Trophoblast cell (in vitro differentiated cells and primary cell): Measurements from ENCODE around the gene CEP78.
A peak's percentile ranks its signal among the peaks of the same experiment; 100 is the strongest.

Experiments
- DNase-seq, 2 donors: peaks; one replicate each; pipeline ENCODE4 v3.0.0-alpha.2; 2016
- H2AFZ ChIP-seq: 2 replicates; pipeline ENCODE4 v1.6.1; 2013; ENCODE audit warnings: low read length, moderate library complexity, mild to moderate bottlenecking; ENCODE audit not compliant: insufficient read depth, poor library complexity
- H2AK5ac ChIP-seq: 2 replicates; pipeline ENCODE4 v1.6.1; 2013; ENCODE audit warnings: mild to moderate bottlenecking, low read length
- H2BK120ac ChIP-seq: 2 replicates; pipeline ENCODE4 v1.6.1; 2013; ENCODE audit warnings: low read length, mild to moderate bottlenecking, moderate library complexity; ENCODE audit not compliant: insufficient read depth, poor library complexity
- H2BK12ac ChIP-seq: 2 replicates; pipeline ENCODE4 v1.6.1; 2013; ENCODE audit warnings: mild to moderate bottlenecking, low read length, moderate library complexity
- H2BK5ac ChIP-seq: 2 replicates; pipeline ENCODE4 v1.6.1; 2013; ENCODE audit warnings: low read length, low read depth, moderate library complexity, mild to moderate bottlenecking; ENCODE audit not compliant: poor library complexity
- H3K14ac ChIP-seq: 2 replicates; pipeline ENCODE4 v1.6.1; 2013; ENCODE audit warnings: mild to moderate bottlenecking, low read length
- H3K18ac ChIP-seq: 2 replicates; pipeline ENCODE4 v1.6.1; 2013; ENCODE audit warnings: mild to moderate bottlenecking, low read length
- H3K23ac ChIP-seq: 2 replicates; pipeline ENCODE4 v1.6.1; 2013; ENCODE audit warnings: low read length
- H3K27ac ChIP-seq: 2 replicates; pipeline ENCODE4 v1.5.1; 2013; ENCODE audit warnings: low read depth, mild to moderate bottlenecking, inconsistent platforms, low read length, moderate library complexity
- H3K27me3 ChIP-seq: 2 replicates; pipeline ENCODE4 v1.6.1; 2013; ENCODE audit warnings: inconsistent platforms, mild to moderate bottlenecking, low read length, moderate library complexity; ENCODE audit not compliant: insufficient read depth
- H3K36me3 ChIP-seq, 2 experiments: 1 replicate in 1 of 2; 2 replicates in 1 of 2; pipeline ENCODE4 v1.6.1; 2013; ENCODE audit warnings: low read length in 2 of 2, mild to moderate bottlenecking in 2 of 2, moderate library complexity in 1 of 2; ENCODE audit not compliant: insufficient read depth in 2 of 2, control insufficient read depth in 1 of 2
- H3K4ac ChIP-seq: 2 replicates; pipeline ENCODE4 v1.6.1; 2013; ENCODE audit warnings: low read depth, mild to moderate bottlenecking, low read length, moderate library complexity
- H3K4me1 ChIP-seq, 2 experiments: 1 replicate in 1 of 2; 2 replicates in 1 of 2; pipeline ENCODE4 v1.6.1; 2013; ENCODE audit warnings: low read length in 2 of 2, mild to moderate bottlenecking in 2 of 2, moderate library complexity in 1 of 2; ENCODE audit not compliant: insufficient read depth in 2 of 2, control insufficient read depth in 1 of 2
- H3K4me2 ChIP-seq: 2 replicates; pipeline ENCODE4 v1.6.1; 2013; ENCODE audit warnings: inconsistent platforms, mild to moderate bottlenecking, low read length, moderate library complexity
- H3K4me3 ChIP-seq: 2 replicates; pipeline ENCODE4 v1.5.1; 2013; ENCODE audit warnings: mild to moderate bottlenecking, low read depth, low read length, inconsistent platforms
- H3K79me1 ChIP-seq: one replicate; pipeline ENCODE4 v1.6.1; 2013; ENCODE audit warnings: low read length
- H3K79me2 ChIP-seq: 2 replicates; pipeline ENCODE4 v1.6.1; 2013; ENCODE audit warnings: low read length, mild to moderate bottlenecking; ENCODE audit not compliant: control insufficient read depth, insufficient read depth, poor library complexity
- H3K9ac ChIP-seq: 2 replicates; pipeline ENCODE4 v1.6.1; 2013; ENCODE audit warnings: mild to moderate bottlenecking, low read length
- H3K9me3 ChIP-seq: 2 replicates; pipeline ENCODE4 v1.6.1; 2013; ENCODE audit warnings: low read depth, mild to moderate bottlenecking, control low read depth, inconsistent platforms, low read length; ENCODE audit not compliant: insufficient read depth
- H4K12ac ChIP-seq: 2 replicates; pipeline ENCODE4 v1.6.1; 2013; ENCODE audit warnings: low read depth, mild to moderate bottlenecking, low read length, moderate library complexity
- H4K8ac ChIP-seq: 2 replicates; pipeline ENCODE4 v1.6.1; 2013; ENCODE audit warnings: low read depth, mild to moderate bottlenecking, low read length, moderate library complexity
- H4K91ac ChIP-seq: one replicate; pipeline ENCODE4 v1.6.1; 2013; ENCODE audit warnings: low read depth, mild to moderate bottlenecking, low read length, moderate library complexity
- WGBS: extraction: QIAGEN DNeasy Blood & Tissue Kit; methylation state at CpG from one replicate; pipeline ENCODE4 v1.1.7; 2013; ENCODE audit warnings: missing lambda C conversion rate; ENCODE audit not compliant: insufficient read length, insufficient coverage; ENCODE audit errors: extremely low coverage; 5-methylcytosine and 5-hydroxymethylcytosine counted together

CEP78 gene

DNA sequence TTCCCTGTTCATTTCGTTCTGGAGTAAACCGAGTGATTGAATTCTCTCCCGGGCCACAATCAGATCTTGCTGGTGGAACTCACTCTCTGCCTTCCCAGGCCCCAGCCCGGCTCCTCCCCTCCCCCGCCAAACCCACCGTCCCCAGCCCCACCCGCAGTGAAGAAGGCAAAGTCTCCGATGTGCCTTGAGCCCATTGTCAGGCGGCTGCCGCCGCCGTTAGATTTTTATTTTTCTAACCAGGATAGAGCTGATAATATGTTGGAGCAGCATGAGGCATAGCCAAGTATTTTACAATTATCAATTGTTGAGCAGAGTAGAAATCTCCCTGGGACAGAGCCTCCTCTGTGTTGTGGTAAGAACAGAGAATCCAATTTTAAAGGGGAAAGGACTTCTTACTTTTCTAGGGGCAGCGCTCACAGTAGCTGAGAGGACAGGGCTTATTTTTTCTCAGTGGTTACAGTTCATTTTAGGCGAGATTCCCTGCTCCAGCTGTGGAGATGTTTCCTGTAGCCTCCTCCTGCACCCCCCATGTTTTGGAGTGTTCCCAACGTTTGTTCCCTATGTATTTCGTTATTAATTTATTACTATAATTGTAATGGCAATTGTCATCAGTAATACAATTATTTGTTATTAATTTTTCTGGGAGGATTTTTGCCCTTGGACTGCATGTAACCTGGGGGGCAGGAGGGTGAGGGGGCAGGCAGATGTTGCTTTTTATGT, 62.3 kb downstream of the CEP78 start:
- no peak overlapping the region for H3K14ac ChIP-seq
- no peak overlapping the region for H2BK120ac ChIP-seq
- no peak overlapping the region for H3K4me3 ChIP-seq
- H3K79me2 ChIP-seq: peaks cover 8% of the 10 kb centered on the region
- no peak overlapping the region for H2BK12ac ChIP-seq
- H3K79me1 ChIP-seq: peaks cover 12% of the 10 kb centered on the region
- H3K36me3 ChIP-seq: no peaks in the 10 kb centered on the region
- H3K27me3 ChIP-seq: no peaks in the 10 kb centered on the region
- no peaks in the 10 kb centered on the region for H3K9me3 ChIP-seq
- no peak overlapping the region for H4K8ac ChIP-seq
- H3K18ac ChIP-seq: no peak overlapping the region
- H2AFZ ChIP-seq: no peak overlapping the region
- H4K91ac ChIP-seq: no peak overlapping the region
- no peak for DNase-seq
- peak overlapping the region; percentile 99 for H3K4me2 ChIP-seq
- H3K23ac ChIP-seq: no peak overlapping the region
- H2BK5ac ChIP-seq: no peak overlapping the region
- H3K9ac ChIP-seq: no peak overlapping the region
- peaks cover 0 to 9% of the 10 kb centered on the region in 2 experiments for H3K4me1 ChIP-seq
- WGBS: no CpG with 5 or more reads among the region's 16 CpGs
- H3K4ac ChIP-seq: no peak overlapping the region
- H4K12ac ChIP-seq: no peak overlapping the region
- no peak overlapping the region for H2AK5ac ChIP-seq
- H3K27ac ChIP-seq: no peak overlapping the region

DNA sequence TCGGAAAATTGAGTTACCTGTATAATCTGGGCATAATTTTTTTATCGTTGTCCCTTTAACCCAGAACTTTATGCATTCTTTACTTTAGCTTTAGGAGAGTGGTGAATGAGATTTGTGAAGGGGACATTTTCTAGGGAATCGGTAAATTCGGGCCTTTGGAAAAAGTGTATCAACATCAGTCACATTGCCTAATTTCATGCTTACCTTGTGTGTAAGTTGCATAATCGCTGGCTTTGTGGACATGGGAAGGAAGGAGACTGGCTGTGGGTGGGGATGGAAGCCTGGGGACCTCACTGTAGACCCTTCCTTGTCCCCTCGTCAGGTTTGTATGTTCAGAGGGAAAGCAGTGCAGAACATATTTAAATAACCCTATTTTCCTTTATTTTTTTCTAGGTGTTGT, 64.3 kb downstream of the CEP78 start:
- peaks cover 2% of the 10 kb centered on the region in 2 experiments for H3K36me3 ChIP-seq

DNA sequence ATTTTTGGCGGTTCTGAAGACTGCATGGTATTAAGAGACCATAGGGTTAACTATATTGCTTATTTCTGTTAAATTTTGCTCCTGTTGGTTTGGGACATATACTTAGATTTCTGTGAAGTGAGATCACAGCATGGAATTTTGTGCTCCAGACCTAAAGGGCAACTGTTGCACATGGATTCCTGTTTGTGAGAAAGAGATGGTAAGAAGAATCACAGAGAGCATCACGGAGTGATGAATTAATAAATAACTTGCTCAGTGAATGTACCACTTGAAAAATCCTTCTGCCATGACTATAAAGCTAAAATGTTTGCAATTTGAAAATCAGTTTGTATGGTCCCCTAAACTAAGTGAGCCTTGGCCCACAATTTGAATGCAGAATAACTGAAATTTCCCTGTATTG, 65.6 kb downstream of the CEP78 start:
- H3K4me3 ChIP-seq: no peak overlapping the region
- H3K27ac ChIP-seq: no peak overlapping the region
- no peak overlapping the region for H3K18ac ChIP-seq
- H2AK5ac ChIP-seq: no peak overlapping the region
- H3K9ac ChIP-seq: no peak overlapping the region
- H3K36me3 ChIP-seq: peaks cover 6 to 9% of the 10 kb centered on the region in 2 experiments
- H4K91ac ChIP-seq: no peak overlapping the region
- H3K79me2 ChIP-seq: peaks cover 8% of the 10 kb centered on the region
- no peak overlapping the region for H3K4ac ChIP-seq
- no peak overlapping the region for H3K23ac ChIP-seq
- H3K27me3 ChIP-seq: no peaks in the 10 kb centered on the region
- no peak overlapping the region for H2AFZ ChIP-seq
- H2BK12ac ChIP-seq: no peak overlapping the region
- no peaks in the 10 kb centered on the region for H3K9me3 ChIP-seq
- H4K8ac ChIP-seq: no peak overlapping the region
- peaks cover 7% of the 10 kb centered on the region for H3K79me1 ChIP-seq
- H2BK5ac ChIP-seq: no peak overlapping the region
- no CpG with 5 or more reads among the region's 2 CpGs for WGBS
- H2BK120ac ChIP-seq: no peak overlapping the region
- H3K14ac ChIP-seq: no peak overlapping the region
- DNase-seq: no peak
- no peak overlapping the region for H4K12ac ChIP-seq
- H3K4me1 ChIP-seq: peaks cover 0 to 5% of the 10 kb centered on the region in 2 experiments
- no peak overlapping the region for H3K4me2 ChIP-seq

More for the DNA sequence above, 64.3 kb downstream of the CEP78 start:
- Histone ChIP-seq H3K27ac (no peak overlapping the region), H2BK5ac (no peak overlapping the region), H3K4me3 (no peak overlapping the region), H3K4ac (no peak overlapping the region), H3K9ac (no peak overlapping the region), H2BK120ac (no peak overlapping the region), H3K4me1 (peaks cover 0 to 9% of the 10 kb centered on the region in 2 experiments), H3K9me3 (no peaks in the 10 kb centered on the region), H3K18ac (no peak overlapping the region), H2BK12ac (no peak overlapping the region), H3K4me2 (no peak overlapping the region), H2AK5ac (no peak overlapping the region), H3K79me2 (peaks cover 8% of the 10 kb centered on the region), H4K12ac (no peak overlapping the region), H3K23ac (no peak overlapping the region), H3K14ac (no peak overlapping the region), H3K79me1 (peaks cover 12% of the 10 kb centered on the region), H2AFZ (no peak overlapping the region), H4K8ac (no peak overlapping the region), H3K27me3 (no peaks in the 10 kb centered on the region), H4K91ac (no peak overlapping the region)
- WGBS: no CpG with 5 or more reads among the region's 6 CpGs
- no peak for DNase-seq

DNA sequence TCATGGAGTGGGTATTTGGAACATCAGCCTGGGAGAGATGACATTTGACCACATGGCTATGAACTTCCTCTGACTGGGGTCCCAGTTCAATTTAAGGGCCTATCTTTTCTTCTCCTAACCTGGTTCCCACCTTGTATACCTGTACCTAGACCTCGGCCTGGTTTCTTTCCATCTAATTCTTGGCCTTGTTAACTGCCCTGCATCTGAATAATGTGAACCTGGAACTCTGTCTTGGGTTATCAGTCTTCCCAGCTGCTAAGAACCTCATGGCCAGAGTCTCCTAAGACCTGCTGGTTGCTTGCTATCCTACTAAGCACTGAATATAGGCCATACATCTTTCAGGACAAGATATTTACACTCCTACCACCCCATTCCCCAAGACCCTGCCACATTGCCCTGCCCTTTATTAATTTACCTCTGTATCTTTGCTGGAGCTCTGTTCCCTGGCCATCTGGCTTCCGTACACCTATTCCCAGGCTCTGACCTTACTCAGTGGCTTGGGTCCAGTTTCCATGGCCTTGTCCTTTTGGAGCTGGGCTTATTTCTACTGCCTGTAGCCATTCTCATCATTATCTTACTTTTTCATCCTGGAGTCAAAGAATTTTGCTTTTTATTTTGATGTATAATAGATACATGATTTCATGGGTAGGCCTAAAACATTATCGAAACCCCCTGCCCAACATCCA, 67.6 kb downstream of the CEP78 start:
- WGBS: no CpG with 5 or more reads among the region's 3 CpGs
- Histone ChIP-seq H4K8ac (no peak overlapping the region), H2BK12ac (no peak overlapping the region), H2AK5ac (no peak overlapping the region), H3K4me2 (no peak overlapping the region), H3K79me2 (no peaks in the 10 kb centered on the region), H2AFZ (no peak overlapping the region), H3K4me1 (no peaks in the 10 kb centered on the region), H3K9me3 (no peaks in the 10 kb centered on the region), H3K36me3 (peaks cover 6 to 16% of the 10 kb centered on the region in 2 experiments), H3K4me3 (no peak overlapping the region), H2BK5ac (no peak overlapping the region), H3K23ac (no peak overlapping the region), H3K27me3 (no peaks in the 10 kb centered on the region), H3K27ac (no peak overlapping the region), H3K14ac (no peak overlapping the region), H3K18ac (no peak overlapping the region), H2BK120ac (no peak overlapping the region), H3K79me1 (no peaks in the 10 kb centered on the region), H4K12ac (no peak overlapping the region), H3K9ac (no peak overlapping the region), H3K4ac (no peak overlapping the region), H4K91ac (no peak overlapping the region)
- no peak for DNase-seq
